GM10266 (cell line): ENCODE results near the gene CAPRIN1.

Source experiments
- DNase-seq: peaks from one replicate; pipeline ENCODE4 v3.0.0; 2012; ENCODE audit errors: extremely low spot score
- CTCF ChIP-seq: IDR thresholded peaks from 2 replicates; pipeline ENCODE4 v1.5.1; 2012; ENCODE audit warnings: mild to moderate bottlenecking, low read depth; ENCODE audit not compliant: control insufficient read depth, insufficient read depth; ENCODE audit errors: missing control alignments

The CAPRIN1 gene

DNA sequence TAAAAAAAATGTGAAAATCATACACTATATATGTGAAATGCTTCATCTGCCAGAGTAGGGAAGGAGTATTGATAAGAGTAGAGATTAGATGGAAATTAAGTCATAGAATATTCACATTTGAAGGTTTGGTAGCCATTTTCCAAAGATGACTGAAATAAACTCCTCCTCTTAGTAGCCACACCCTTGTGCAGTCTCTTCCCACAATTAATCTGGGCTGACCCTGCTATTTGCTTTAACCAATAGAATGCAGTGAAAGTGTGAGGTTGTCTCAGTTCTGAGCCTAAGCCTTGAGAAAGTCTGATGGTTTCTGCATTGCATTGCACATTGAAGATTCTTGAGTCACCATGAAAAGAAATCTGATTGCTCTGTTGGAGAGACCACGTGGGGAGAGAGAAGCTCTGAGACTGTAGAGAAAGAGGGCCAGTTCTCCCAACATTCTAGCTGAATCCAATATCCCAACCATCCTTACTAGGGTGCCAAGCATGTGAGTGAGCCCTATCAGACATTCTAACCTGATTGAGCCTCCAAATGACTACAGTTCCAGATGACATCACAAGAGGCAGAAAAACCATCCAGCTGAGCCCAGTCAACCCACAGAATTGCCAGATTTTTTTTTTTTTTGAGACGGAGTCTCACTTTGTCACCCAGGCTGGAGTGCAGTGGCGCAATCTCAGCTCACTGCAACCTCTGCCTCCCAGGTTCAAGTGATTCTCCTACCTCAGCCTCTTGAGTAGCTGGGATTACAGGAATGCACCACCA lies 29.4 kb upstream of the CAPRIN1 start:
- no peak for TF ChIP-seq CTCF
- no peak for DNase-seq

GRCh38 chr11:34026432-34026831 lies 25.1 kb upstream of the CAPRIN1 start:
- no peak for TF ChIP-seq CTCF
- DNase-seq = no peak

DNA sequence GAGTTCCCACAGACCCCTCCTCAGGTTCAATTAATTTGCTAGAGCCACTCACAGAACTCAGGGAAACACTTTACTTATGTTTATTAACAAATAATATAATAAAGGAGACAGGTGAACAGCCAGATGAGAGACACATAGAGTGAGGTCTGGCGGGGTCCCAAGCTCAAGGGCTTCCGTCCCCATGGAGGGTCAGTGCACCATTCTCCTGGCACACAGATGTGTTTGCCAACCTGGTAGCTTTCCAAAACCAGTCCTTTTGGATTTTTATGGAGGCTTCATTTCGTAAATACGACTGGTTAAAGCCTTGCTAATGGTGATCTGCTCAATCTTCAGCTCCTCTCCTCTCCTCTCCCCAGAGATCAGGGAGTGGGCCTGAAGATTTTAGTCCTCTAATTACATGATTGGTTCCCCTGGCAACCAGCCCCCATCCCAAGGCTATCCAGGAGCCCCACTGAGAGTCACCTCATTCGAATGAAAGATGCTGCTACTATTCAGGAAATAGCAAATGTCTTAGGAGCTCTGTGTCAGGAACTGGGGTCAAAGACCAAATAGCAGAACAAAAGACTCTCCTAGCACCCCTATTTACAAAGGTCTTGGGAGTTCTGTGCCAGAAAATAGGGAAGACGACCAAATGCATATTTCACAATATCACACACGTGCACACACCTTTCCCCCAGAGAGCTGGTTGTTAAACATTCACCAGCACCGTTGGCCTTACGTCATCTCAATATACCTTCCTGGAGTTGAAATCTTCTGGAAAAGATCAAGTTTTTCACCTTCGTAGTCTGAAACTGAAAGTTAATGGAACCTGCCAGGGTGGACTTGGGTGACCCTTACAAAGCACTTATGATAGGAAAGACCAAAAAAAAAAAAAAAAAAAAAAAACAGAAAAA lies 23.8 kb upstream of the CAPRIN1 start:
- no peak for TF ChIP-seq CTCF
- no peak for DNase-seq

DNA sequence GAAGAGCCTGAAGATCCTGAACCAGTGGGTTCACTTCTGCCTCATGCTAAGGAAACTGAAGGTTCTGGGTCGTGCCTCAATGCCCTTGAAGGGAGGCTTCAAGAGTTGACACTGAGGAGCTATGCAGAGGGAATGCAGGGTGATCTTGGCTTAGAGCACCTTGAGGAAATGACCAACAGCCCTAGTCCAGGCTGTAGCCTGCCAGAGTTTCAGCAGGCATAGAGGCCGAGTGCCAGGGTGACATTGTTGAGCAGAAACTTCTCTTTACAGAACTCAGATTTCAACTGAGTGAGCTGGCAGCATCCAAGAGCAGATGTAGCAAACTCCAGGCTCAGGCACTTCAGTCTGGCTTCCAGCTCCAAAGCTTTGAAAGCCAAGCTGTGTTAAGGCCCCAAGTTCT lies 23.1 kb upstream of the CAPRIN1 start:
- no peak for DNase-seq
- no peak for TF ChIP-seq CTCF

- no peak for DNase-seq
- no peak for TF ChIP-seq CTCF
Measured at GRCh38 chr11:34029176-34029575, 22.4 kb upstream of the CAPRIN1 start.

GRCh38 chr11:34030382-34030781 lies 21.1 kb upstream of the CAPRIN1 start:
- TF ChIP-seq CTCF = no peak
- no peak for DNase-seq

GRCh38 chr11:34033399-34033798 lies 18.1 kb upstream of the CAPRIN1 start:
- no peak for TF ChIP-seq CTCF

More at GRCh38 chr11:34033399-34033798, 18.1 kb upstream of the CAPRIN1 start:
- no peak for DNase-seq
